ENCODE measurements around the gene AQP3.

- no peak for TF ChIP-seq CTCF (conservative IDR thresholded peaks at IDR 0.05 in 1 of 2, IDR thresholded peaks at IDR 0.05 in 1 of 2; ENCODE audit: extremely low read depth in 1 of 2, insufficient read depth in 1 of 2, low read depth in 1 of 2, low read length in 2 of 2)
- no peak for TF ChIP-seq EZH2 (IDR thresholded peaks at IDR 0.05; ENCODE audit: borderline replicate concordance, low read length)
Measured at GRCh38 chr9:33426843-33427293, 20.5 kb downstream of the AQP3 start.

Data from mammary epithelial cell (primary cell).